ENCODE measurements around the gene TMEM52B. TPM values are rescaled to one million over a fixed set of nuclear protein-coding genes. Genes with fewer than 3 reads are reported as not detected.

TMEM52B gene
- total and polyA plus RNA-seq, 4 donors, result 0.37 TPM; not detected in 3

DNA sequence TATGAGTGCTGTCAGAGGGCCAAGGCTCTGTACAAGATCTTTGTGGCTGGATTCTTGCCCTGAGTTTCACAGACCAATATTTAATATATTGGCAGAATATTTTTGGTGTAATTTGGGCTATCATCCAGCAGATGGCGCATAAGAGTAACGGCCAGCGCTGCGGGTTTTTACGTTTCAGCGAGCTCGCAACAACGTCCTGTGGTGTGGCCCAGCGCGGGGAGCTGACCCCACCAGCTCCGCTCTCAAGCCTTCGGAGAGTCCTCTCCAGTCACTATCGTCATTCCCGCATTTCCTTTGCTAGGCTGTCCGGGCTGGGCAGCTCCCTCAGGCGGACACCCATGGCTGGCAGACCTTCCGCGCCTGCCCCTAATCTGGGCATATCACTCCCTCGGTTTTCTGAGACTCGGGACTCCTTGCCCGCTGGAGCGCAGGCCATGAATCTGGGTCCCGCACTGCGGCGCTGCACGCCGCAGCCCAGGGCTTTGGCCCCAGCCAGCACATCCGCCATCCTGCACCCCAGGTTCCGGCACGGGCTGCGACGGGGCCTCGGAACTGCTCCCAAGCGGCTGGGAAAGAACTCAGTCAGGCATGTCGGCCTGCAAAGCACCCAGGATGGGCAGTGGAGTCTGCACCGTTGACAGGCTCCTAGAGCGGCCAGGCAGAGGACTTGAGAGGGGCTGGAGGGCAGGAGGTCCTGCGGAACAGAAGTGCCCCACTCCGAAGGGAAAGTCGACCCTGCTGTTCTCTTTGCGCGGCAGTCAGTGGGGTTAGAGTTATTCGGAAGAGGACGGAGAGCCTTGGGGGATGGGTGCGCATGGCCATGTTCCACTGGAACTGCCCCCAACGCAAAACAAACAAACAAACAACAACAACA is 25.3 kb upstream of the TMEM52B start:
- Histone ChIP-seq H3K4me1 (ENCODE audit: control insufficient read depth in 4 of 4, insufficient read depth in 4 of 4, low read length in 3 of 4) (peaks cover 0 to 11% (median 4%) of the 10 kb centered on the region in 4 donors), H3K36me3 (ENCODE audit: control insufficient read depth in 4 of 4, insufficient read depth in 3 of 4, low read depth in 1 of 4, low read length in 3 of 4) (no peaks in the 10 kb centered on the region), H3K4me3 (ENCODE audit: low read depth in 1 of 3, low read length in 3 of 3) (peak overlapping the region; percentile 58 to 79 (median 61)), H3K9me3 (ENCODE audit: control insufficient read depth in 4 of 4, low read length in 3 of 4) (no peaks in the 10 kb centered on the region), H3K27me3 (ENCODE audit: control insufficient read depth in 4 of 4, insufficient read depth in 4 of 4, low read length in 3 of 4) (no peaks in the 10 kb centered on the region), H3K9ac (ENCODE audit: low read depth in 1 of 2, low read length in 2 of 2) (peak overlapping the region; percentile 69 to 73), H3K27ac (ENCODE audit: low read depth in 1 of 2, low read length in 2 of 2) (peak overlapping the region; percentile 69 to 80)
- peak; percentile 59 for DNase-seq (ENCODE audit: low spot score)
- 4% methylated on average over 46 of the region's 46 CpGs for WGBS
- no peak for TF ChIP-seq MAX (IDR thresholded peaks at IDR 0.05)
- TF ChIP-seq YY1 (IDR thresholded peaks at IDR 0.05), result peak; percentile 47
- peak; percentile 77 for TF ChIP-seq CTCF (IDR thresholded peaks at IDR 0.05; ENCODE audit: low read depth, low read length, missing input control)
- TF ChIP-seq GABPA (IDR thresholded peaks at IDR 0.05 in 1 of 2, conservative IDR thresholded peaks at IDR 0.05 in 1 of 2), result no peak
- no peak for TF ChIP-seq EGR1 (IDR thresholded peaks at IDR 0.05; ENCODE audit: low read depth in 2 of 2)
- no peak for TF ChIP-seq FOXA2 (IDR thresholded peaks at IDR 0.05)
- no peak for TF ChIP-seq SP1 (IDR thresholded peaks at IDR 0.05)
- no peak for TF ChIP-seq HNF4G (IDR thresholded peaks at IDR 0.05)
- TF ChIP-seq, protein P1, sequence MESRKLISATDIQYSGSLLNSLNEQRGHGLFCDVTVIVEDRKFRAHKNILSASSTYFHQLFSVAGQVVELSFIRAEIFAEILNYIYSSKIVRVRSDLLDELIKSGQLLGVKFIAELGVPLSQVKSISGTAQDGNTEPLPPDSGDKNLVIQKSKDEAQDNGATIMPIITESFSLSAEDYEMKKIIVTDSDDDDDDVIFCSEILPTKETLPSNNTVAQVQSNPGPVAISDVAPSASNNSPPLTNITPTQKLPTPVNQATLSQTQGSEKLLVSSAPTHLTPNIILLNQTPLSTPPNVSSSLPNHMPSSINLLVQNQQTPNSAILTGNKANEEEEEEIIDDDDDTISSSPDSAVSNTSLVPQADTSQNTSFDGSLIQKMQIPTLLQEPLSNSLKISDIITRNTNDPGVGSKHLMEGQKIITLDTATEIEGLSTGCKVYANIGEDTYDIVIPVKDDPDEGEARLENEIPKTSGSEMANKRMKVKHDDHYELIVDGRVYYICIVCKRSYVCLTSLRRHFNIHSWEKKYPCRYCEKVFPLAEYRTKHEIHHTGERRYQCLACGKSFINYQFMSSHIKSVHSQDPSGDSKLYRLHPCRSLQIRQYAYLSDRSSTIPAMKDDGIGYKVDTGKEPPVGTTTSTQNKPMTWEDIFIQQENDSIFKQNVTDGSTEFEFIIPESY (IDR thresholded peaks at IDR 0.05), result no peak
- TF ChIP-seq RXRA (IDR thresholded peaks at IDR 0.05), result no peak
- peak in 1 of 2 donors; percentile 6 for TF ChIP-seq HNF4A (conservative IDR thresholded peaks at IDR 0.05)
- TF ChIP-seq REST (IDR thresholded peaks at IDR 0.05), result no peak
- peak; percentile 68 for TF ChIP-seq TAF1 (conservative IDR thresholded peaks at IDR 0.05)
- peak; percentile 78 to 85 for TF ChIP-seq RAD21 (IDR thresholded peaks at IDR 0.05)
- TF ChIP-seq NR2F2 (IDR thresholded peaks at IDR 0.05), result peak; percentile 9
- TF ChIP-seq FOXA1 (IDR thresholded peaks at IDR 0.05), result no peak
- TF ChIP-seq JUND (IDR thresholded peaks at IDR 0.05), result no peak
- TF ChIP-seq ATF3 (IDR thresholded peaks at IDR 0.05), result no peak
